ENCODE results near the gene SLC35A1. TPM values are rescaled to one million over a fixed set of nuclear protein-coding genes. Genes with fewer than 3 reads are reported as not detected.

SLC35A1 gene
- total and polyA plus RNA-seq, 2 donors (not counting 1 experiment from before 2014, with no cell fraction given), result 9.1 to 15.6 TPM

GRCh38 chr6:87481931-87482330 is 9.2 kb downstream of the SLC35A1 start:
- Histone ChIP-seq H3K4me3 (ENCODE audit: control extremely low read depth in 1 of 5, extremely low read depth in 1 of 5, insufficient read depth in 1 of 5, low read depth in 2 of 5, low read length in 4 of 5) (no peak overlapping the region), H3K9ac (ENCODE audit: low read length) (no peak overlapping the region), H3K9me3 (ENCODE audit: control extremely low read depth in 1 of 3, control insufficient read depth in 2 of 3, insufficient read depth in 1 of 3, low read length in 2 of 3) (no peaks in the 10 kb centered on the region), H3K4me1 (ENCODE audit: control insufficient read depth in 2 of 2, insufficient read depth in 2 of 2, low read length in 2 of 2) (no peaks in the 10 kb centered on the region), H2AFZ (ENCODE audit: insufficient read depth, low read depth, low read length, poor library complexity, severe bottlenecking) (no peak overlapping the region), H3K79me2 (ENCODE audit: control insufficient read depth, insufficient read depth, low read length) (peaks cover 20% of the 10 kb centered on the region), H3K36me3 (replicated peaks in 1 of 2; ENCODE audit: control extremely low read depth in 1 of 2, control insufficient read depth in 1 of 2, extremely low read depth in 1 of 2, insufficient read depth in 2 of 2, low read length in 1 of 2) (peaks cover 0 to 8% of the 10 kb centered on the region in 2 experiments), H3K4me2 (replicated peaks; ENCODE audit: low read depth, low read length, poor library complexity, severe bottlenecking) (no peak overlapping the region), H4K20me1 (ENCODE audit: control insufficient read depth, insufficient read depth, low read length, poor library complexity, severe bottlenecking) (peaks cover 6% of the 10 kb centered on the region), H3K27me3 (replicated peaks in 1 of 4; ENCODE audit: control extremely low read depth in 1 of 4, control insufficient read depth in 3 of 4, insufficient read depth in 4 of 4, low read length in 3 of 4) (no peaks in the 10 kb centered on the region), H3K27ac (ENCODE audit: low read length in 2 of 2) (no peak overlapping the region)
- TF ChIP-seq EZH2 (IDR thresholded peaks at IDR 0.05; ENCODE audit: borderline replicate concordance, insufficient read depth, low read depth, low read length, poor library complexity, severe bottlenecking), result no peak
- TF ChIP-seq CTCF (IDR thresholded peaks at IDR 0.05), result no peak
- intact Hi-C loops (cut with micrococcal nuclease), result no loop called here
- no peak overlapping the region for H3K27ac Mint-ChIP-seq
- no peaks in the 10 kb centered on the region for H3K9me3 Mint-ChIP-seq (ENCODE audit: insufficient read depth)
- H3K4me3 Mint-ChIP-seq, result no peak overlapping the region
- POLR2A ChIA-PET, result no interaction called here
- DNase-seq (no peak), ATAC-seq (ENCODE audit: low read depth) (no peak)
- no peaks in the 10 kb centered on the region for H3K4me1 Mint-ChIP-seq
- H3K27me3 Mint-ChIP-seq, result no peaks in the 10 kb centered on the region
- CTCF ChIA-PET, result interaction anchor here (0.6 kb wide), 1 partner anchor 1885 kb away, joined by 3 read pairs; no protein-coding TSS in a partner anchor
- no CpG with 5 or more reads among the region's 3 CpGs for WGBS (ENCODE audit: insufficient coverage)

- H3K27ac ChIP-seq (ENCODE audit: low read length in 2 of 2), result no peak overlapping the region
- intact Hi-C loops (cut with micrococcal nuclease), result no loop called here
- Mint-ChIP-seq H3K27me3 (no peaks in the 10 kb centered on the region), H3K4me3 (no peak overlapping the region), H3K27ac (no peak overlapping the region), H3K9me3 (ENCODE audit: insufficient read depth) (no peaks in the 10 kb centered on the region), H3K4me1 (no peaks in the 10 kb centered on the region)
- no peak overlapping the region for H3K4me2 ChIP-seq (replicated peaks; ENCODE audit: low read depth, low read length, poor library complexity, severe bottlenecking)
- H3K4me3 ChIP-seq (ENCODE audit: control extremely low read depth in 1 of 5, extremely low read depth in 1 of 5, insufficient read depth in 1 of 5, low read depth in 2 of 5, low read length in 4 of 5), result no peak overlapping the region
- H4K20me1 ChIP-seq (ENCODE audit: control insufficient read depth, insufficient read depth, low read length, poor library complexity, severe bottlenecking), result peaks cover 2% of the 10 kb centered on the region
- no peak for TF ChIP-seq EZH2 (IDR thresholded peaks at IDR 0.05; ENCODE audit: borderline replicate concordance, insufficient read depth, low read depth, low read length, poor library complexity, severe bottlenecking)
- DNase-seq (no peak), ATAC-seq (ENCODE audit: low read depth) (no peak)
- no peak overlapping the region for H2AFZ ChIP-seq (ENCODE audit: insufficient read depth, low read depth, low read length, poor library complexity, severe bottlenecking)
- H3K27me3 ChIP-seq (replicated peaks in 1 of 4; ENCODE audit: control extremely low read depth in 1 of 4, control insufficient read depth in 3 of 4, insufficient read depth in 4 of 4, low read length in 3 of 4), result no peaks in the 10 kb centered on the region
- H3K4me1 ChIP-seq (ENCODE audit: control insufficient read depth in 2 of 2, insufficient read depth in 2 of 2, low read length in 2 of 2), result no peaks in the 10 kb centered on the region
- peaks cover 17% of the 10 kb centered on the region for H3K79me2 ChIP-seq (ENCODE audit: control insufficient read depth, insufficient read depth, low read length)
- POLR2A ChIA-PET, result no interaction called here
- H3K9ac ChIP-seq (ENCODE audit: low read length), result no peak overlapping the region
- peaks cover 0 to 8% of the 10 kb centered on the region in 2 experiments for H3K36me3 ChIP-seq (replicated peaks in 1 of 2; ENCODE audit: control extremely low read depth in 1 of 2, control insufficient read depth in 1 of 2, extremely low read depth in 1 of 2, insufficient read depth in 2 of 2, low read length in 1 of 2)
- CTCF ChIA-PET, result no interaction called here
- no peaks in the 10 kb centered on the region for H3K9me3 ChIP-seq (ENCODE audit: control extremely low read depth in 1 of 3, control insufficient read depth in 2 of 3, insufficient read depth in 1 of 3, low read length in 2 of 3)
- WGBS (ENCODE audit: insufficient coverage), result no CpG with 5 or more reads among the region's 4 CpGs
Observed at GRCh38 chr6:87482366-87482765, 9.6 kb downstream of the SLC35A1 start.
